ENCODE results near the gene GOLGA6L26. TPM values are rescaled to one million over a fixed set of nuclear protein-coding genes. Genes with fewer than 3 reads are reported as not detected.
"Not testable (repeated sequence)": the region's sequence is repeated elsewhere in the genome, so short reads cannot be mapped to it uniquely, and the experiment has no call there.

Gene GOLGA6L26
- polyA plus RNA-seq, 1 donor (not counting 4 experiments of a cell fraction or from before 2014, with no cell fraction given): not detected

GRCh38 chr15:23303246-23303645 is 30.8 kb downstream of the GOLGA6L26 start:
- FAIRE-seq; H3K9ac ChIP-seq (ENCODE audit: control insufficient read depth, extremely low read depth, insufficient read depth, low read length); H3K9me3 ChIP-seq (ENCODE audit: control insufficient read depth, low read depth, low read length); H2AFZ ChIP-seq (ENCODE audit: control insufficient read depth, low read length); dilution Hi-C loops (cut with MboI; ENCODE audit: extremely low pct_ligation_motif_present, low sequenced_read_pairs); H3K4me2 ChIP-seq (ENCODE audit: control insufficient read depth, extremely low read depth, insufficient read depth, low read depth, low read length); H4K20me1 ChIP-seq (ENCODE audit: control insufficient read depth, extremely low read depth, insufficient read depth, low read length); H3K36me3 ChIP-seq (ENCODE audit: control insufficient read depth in 2 of 2, extremely low read depth in 1 of 2, insufficient read depth in 2 of 2, low read length in 2 of 2); H3K4me3 ChIP-seq (ENCODE audit: control insufficient read depth in 2 of 3, extremely low read depth in 1 of 3, insufficient read depth in 2 of 3, low read depth in 1 of 3, low read length in 3 of 3); H3K27me3 ChIP-seq (ENCODE audit: control insufficient read depth, extremely low read depth, insufficient read depth, low read length); H3K4me1 ChIP-seq (ENCODE audit: control insufficient read depth, extremely low read depth, insufficient read depth, low read length); H3K27ac ChIP-seq (ENCODE audit: control insufficient read depth, insufficient read depth, low read length); H3K9me1 ChIP-seq (ENCODE audit: control insufficient read depth, extremely low read depth, insufficient read depth, low read length); DNase-seq (ENCODE audit: low read depth, low spot score): not testable (repeated sequence)
- peaks cover 33% of the 10 kb centered on the region for H3K79me2 ChIP-seq (ENCODE audit: control insufficient read depth, insufficient read depth, low read length)

Small RNA genes within 50 kb of the gene (small RNA-seq; reads per million reads assigned to genes)
- 0 reads per million in 3 experiments for gene RN7SL536P (ENCODE audit: insufficient read length in 3 of 3, low read depth in 3 of 3, low replicate concordance in 1 of 3)

Other genes starting within 250 kb of the GOLGA6L26 start
- gene GOLGA6L1, start 197.4 kb downstream of the GOLGA6L26 start, polyA plus RNA-seq: not detected in 3 replicates
- 0.01 TPM in 1 of 3 replicates, not detected in the others for gene GOLGA8S, start 20.6 kb upstream of the GOLGA6L26 start, polyA plus RNA-seq
- gene GOLGA6L2, start 113.0 kb upstream of the GOLGA6L26 start, polyA plus RNA-seq: not detected in 3 replicates
- not detected in 3 replicates for gene MKRN3, start 231.5 kb upstream of the GOLGA6L26 start, polyA plus RNA-seq